HG02840 (cell line): ENCODE data around the gene PEA15.

Experiments used
- ATAC-seq: cut with Tn5 transposase; IDR thresholded peaks from one replicate; pipeline ENCODE4 v1.9.1; 2021; ENCODE audit warnings: mild to moderate bottlenecking, moderate library complexity, moderate number of reproducible peaks; ENCODE audit not compliant: unreplicated experiment, low FRiP score

The PEA15 gene

DNA sequence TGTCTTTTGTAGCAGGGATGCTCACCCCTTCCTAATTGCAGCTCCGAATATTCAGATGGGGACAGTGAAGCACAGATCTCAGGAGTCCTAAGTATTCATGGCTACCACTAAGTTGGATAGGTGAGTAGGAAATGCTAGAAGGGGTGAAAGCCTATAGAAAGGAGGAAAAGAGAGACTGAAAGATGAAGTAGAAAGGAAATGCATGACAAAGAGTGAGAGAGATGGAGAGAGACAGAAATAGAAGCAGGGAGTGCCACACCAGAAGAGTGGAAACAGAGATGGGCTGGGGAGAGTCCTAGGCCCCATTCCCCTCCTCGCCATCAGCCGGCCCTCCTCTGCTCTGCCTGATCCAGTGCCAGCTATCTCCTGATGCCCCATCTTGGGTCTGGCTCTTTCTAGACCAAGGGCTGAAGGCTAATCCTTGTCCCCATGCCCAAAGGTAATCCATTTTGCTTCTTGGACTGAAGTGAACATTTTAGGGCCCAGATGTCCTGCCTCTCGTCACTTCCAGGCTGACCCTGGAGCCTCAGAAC is 2.0 kb downstream of the PEA15 start:
- ATAC-seq: no peak

DNA sequence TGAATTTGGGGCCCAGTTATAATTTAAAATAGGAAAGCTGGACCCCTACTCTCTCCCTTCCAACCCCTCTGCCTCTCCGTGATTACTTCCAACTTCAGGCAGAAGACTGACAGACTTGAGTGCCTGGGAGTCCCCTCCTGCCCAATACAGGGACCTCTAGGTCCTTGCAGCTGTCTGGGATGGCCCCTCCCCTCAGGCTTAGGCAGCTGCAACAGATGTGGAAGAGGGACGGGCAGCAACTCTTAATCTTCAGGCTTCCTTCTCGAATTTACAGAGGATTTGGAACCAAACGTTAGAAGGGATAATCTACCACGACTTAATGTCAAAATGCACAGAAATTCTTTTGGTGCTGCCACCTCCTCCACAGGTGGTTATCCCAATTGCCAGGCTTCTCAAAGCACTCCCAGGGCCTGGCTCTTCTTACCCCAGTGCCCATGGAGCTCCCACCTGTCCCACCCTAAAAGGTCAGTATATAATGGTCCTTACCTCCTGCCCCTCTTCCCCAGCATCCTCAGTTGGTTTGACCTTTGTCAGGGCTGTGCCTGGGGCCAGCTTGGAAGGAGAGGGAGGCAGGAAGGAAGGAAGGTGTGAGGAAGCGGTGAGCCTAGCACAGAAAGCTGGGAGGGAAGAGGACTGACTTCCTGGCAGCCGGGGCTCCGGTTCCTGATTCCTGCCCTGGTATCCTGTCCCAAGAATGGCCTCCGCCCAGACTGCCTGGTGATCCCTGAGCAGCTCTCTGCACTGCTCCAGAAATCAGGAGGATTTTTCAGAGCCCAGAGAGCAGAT is 2.8 kb downstream of the PEA15 start:
- ATAC-seq: no peak

DNA sequence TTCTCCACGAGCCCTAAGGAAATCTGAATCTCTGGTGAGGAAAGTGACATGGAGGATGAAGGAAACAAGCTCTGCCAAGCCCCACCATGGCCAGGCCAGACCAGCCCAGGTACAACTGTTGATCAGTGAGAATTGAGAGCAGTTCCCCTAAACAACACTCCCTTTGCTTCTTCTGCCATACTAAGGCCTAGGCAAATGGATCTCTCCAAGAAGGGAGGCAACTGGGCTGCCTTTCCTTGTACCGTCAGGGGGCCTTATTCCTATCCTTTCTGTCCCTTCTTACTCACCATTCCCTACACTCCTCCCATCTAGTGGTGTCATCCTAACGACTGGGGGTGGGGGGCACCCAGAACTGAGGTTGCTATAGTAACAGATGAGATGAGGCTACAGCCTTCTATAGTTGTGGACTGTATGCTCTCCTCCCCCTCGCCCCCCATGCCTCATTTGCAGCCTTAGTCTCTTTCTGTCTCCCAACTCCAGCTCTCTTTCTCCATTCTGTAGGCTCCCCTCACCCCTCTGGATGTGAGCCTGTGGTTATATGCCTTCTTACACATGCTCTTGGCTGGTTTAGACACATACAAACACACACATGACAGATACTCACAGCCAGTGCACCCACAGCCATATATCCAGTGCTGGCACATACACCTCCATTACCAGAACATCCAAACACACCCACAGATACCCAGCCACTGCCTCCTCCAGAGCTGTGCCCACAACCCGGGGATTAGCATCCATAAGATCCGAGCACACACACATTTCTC is 3.6 kb downstream of the PEA15 start:
- no peak for ATAC-seq

DNA sequence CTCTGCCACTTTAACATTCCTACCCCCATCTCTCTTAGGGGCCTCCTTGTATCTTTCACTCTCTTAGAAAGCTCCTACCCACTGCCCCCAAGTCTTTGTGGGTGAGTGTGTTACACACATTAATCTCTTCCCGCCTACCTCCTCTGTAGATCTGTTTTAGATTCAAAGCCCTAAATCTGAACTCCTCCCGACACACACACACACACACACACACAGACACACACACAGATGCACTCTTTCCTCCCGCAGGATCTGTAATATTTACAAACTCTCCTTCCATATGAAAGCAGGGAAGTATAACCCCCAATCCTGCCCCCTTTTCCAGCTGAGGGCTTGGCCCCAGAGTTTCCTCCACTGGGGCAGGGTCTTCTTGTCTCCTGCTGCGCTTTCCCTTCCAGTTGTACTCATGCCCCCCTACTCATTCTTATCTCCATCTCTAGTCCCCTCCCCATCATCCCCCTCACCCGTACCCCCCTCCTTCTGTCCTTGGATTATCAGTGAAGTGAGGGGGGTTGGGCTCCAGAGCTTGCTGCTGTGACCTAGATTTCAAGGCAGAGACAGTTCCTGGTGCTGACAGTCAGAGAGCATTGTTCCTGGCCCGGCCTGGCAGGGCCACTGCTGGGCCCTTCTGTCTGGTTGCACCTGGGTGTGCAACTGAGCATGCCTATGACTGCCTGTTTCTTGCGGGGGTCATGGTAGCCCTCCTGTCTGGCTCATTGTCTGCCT is 4.3 kb downstream of the PEA15 start:
- no peak for ATAC-seq

DNA sequence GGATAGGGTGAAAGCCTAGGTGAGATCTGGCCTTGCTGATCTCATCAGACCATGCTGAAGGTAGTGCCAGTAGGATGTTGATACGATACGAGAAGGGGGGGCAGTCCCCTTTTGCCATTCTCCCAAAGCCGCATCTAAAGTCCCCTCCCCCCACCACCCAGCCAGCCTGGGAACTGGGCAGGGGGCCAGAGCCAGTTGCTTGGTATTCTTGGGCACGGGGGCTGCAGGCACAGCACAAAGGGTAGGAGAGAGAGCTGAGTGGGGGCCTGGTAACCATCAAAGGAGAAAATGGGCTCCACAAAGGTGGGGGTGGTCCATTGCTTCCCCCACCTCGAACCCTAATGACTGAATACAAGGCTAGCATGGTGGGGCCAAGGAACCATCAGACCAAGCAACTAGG is 5.4 kb downstream of the PEA15 start:
- no peak for ATAC-seq

DNA sequence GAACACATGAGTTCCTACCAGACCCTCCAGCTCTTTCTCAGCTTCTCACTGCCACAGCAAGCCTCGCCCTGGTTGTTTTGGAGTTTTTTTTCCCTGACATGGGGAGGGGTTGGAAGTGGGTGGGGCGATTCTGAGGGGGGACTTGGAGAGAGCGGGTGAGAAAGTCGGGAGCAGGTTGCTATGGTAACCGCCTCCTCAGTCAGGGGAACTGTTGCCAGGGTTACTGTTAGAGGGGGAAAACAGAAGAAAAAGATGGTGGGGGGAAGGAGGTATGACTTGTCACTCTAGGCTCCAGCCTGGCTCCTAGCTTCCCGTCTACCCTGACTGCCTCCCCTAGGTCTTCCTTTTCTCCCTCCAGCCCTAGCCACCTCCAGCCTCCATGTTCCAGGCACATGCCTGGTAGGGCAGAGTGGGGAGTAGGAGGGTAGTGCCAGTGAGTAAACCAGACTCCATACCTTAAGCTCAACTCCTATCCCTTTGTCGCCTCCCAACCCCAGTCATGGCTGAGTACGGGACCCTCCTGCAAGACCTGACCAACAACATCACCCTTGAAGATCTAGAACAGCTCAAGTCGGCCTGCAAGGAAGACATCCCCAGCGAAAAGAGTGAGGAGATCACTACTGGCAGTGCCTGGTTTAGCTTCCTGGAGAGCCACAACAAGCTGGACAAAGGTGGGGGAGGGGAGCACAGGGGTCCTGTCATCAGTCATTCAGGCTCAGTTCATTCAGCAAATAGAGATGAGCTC is 6.0 kb downstream of the PEA15 start:
- ATAC-seq: no peak

DNA sequence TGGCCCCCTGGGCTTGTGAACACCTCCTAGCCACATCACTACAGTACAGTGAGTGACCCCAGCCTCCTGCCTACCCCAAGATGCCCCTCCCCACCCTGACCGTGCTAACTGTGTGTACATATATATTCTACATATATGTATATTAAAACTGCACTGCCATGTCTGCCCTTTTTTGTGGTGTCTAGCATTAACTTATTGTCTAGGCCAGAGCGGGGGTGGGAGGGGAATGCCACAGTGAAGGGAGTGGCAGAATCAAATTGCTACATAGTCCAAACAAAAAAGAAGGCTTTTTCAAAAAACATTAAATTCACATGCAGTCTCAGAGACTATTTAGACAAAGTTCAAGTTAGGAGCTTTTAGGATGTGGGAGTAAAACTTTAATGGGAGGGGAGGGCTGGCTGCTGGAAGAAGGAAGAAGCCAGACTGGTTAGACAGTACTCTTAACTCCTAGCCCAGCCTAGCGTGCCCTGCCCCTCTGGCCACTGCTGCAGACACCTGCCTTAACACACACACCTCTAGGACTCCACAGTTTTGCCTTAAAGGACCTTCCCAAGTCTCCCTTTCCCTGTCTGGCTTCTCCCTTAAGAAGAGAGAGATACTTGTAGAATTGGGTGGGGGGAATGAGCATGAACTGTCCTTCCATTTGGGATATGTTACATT is 9.4 kb downstream of the PEA15 start:
- no peak for ATAC-seq

DNA sequence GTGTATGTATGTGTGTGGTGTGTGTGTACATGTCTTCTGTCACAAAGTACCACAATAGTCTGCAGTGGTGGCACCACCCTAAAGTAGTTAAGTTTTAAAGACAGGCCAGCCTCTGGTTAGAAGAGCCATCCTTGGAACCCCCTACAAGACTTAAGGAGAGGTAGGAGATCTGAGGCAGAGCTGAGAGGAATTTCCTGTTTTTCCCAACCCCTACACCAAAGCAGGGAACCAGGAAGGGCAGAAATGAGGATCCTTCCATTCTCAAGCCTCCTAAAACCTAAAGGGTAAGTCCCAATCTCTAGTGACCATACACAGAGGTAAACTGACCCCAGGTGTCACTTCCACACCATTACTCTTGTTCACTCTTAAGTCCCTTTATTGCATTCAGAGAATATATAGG is 11.1 kb downstream of the PEA15 start:
- ATAC-seq: no peak

DNA sequence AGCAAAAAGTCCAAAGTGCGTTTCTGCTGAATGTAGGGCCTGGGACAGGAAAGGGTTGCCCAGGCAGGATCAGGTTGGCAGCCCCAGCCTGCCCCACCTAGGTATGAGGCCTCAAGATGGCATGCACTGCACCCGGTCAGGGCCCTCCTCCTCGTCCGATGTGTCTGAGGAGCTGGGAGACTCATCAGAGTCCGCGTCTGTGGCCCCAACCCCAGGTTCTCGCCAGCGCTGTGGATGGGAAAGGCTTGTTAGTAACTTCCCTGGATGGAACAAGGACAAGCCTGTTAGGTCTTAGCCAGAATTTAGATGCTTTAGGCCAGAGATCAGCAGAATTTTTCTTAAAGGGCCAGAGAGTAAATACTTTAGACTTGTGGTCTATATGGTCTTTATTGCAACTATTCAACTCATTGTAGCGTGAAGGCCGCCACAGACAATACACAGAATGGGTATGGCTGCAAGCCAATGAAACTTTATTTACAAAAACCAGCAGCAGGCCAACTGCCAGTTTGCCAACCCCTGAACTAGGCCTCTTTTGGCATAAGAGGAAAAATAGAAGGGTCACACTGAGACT is 12.4 kb downstream of the PEA15 start:
- ATAC-seq: no peak

DNA sequence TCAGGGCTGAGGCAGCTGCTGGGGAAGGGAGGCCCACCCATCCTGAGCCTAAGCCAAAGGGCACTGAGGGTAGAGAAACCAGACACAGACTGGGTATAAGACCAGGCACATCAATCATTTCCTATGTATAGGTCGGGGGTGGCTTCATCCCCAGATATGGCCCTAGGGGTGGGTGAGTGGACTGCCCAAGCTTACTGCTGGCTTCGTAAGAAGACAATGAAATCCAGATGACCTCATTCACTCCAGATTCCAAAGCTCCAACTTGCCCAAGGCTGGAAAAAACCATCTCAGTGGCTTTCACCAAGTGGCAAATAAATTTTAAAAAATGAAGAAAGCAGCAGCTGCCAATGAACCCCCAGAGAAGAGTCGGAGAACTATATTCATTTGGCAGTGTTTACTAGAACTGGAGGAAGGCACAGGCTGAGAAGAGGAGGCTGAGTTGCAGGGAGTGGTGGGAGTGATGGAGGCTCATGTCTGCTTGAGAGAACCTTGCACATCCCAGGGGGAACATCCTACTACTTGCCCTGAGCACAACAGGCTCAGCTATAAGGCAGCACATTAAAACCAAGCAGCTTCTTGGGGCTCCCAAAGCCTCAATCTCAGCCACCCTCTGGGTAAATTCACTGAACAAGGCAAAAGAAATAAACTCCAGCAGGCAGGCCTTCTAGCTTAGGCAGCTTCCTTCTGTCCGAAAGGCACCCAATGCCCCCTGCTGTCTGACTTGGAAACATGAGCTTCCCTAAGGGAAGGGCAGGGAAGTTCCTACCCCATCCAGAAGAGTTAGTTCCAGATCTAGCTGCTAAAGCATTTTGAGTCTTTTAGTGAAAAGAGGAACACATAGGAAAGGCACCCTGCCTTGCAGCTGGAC is 14.1 kb downstream of the PEA15 start:
- ATAC-seq: no peak

DNA sequence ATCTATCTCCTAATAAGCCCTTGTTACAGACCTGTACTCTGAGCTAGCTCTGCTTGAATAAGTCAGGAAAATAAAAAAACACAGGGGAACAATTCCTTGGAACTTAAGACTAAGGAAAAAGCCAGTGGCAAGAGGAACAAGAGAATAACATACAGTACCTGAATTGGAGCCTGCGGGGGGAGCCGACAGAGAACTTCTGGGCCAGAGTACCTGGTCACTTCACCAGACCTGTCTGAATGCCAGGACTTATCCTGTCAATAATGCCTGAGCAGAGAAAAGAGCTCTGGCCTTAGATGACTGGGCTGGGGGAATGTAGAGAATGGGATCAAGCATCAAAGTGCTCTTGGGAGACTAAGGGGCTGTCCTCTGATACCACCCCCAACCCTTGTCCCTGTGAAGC is 15.1 kb downstream of the PEA15 start:
- ATAC-seq: no peak

DNA sequence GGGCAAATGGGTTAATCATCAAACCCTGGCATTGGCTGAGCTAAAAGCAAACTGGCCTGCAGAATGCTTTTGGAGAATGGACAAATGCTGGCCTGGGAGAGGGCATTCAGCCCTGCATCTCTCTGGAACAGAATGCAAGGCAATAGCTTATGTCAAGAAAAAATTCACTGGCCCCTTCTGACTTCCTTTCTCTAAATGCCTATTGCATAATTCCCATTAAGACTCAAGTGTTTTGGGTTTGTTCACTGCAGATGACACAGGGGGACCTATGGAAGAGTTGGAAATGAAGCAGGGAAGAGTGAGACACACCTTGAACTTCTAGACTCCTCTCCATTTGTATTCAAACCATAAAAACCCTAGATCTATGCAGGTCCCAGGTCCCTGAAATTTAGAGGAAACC is 15.9 kb downstream of the PEA15 start:
- no peak for ATAC-seq

DNA sequence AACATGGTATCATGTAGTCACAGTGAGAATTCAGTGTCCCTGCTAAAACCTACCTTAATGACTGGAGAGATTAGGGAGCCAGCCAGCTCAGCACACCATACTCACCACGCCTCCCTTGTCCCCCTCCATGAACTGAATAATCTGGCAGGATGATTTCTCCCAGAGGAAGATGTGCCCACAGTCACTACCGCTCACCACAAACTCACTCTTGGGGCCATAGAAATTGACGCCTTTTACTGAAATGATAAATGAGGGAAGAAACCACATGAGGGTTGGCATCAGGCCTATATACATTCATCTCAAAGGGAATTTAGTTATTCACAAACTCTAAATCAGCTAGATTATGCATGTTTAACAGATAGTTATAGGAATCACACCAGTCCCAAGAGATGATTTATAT is 17.4 kb downstream of the PEA15 start:
- no peak for ATAC-seq

DNA sequence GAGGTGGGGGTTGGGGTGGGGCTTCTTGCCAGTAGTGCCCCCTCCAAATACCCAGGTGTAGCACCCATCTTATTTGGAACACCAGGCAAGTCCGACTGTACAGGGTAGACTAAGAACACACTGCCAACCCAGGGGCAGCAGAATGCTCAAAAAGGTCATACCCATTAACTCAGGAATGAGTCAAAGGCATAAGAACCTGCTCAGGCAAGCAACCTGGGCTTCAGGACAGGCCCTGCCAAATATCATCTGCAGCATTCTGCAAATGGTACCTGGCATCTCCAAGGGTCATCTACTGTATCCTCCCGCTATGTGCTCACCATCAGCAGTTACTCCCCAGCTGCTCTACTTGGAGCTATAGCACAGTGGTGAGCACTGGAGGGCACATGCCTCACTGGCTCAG is 19.4 kb downstream of the PEA15 start:
- ATAC-seq: no peak

DNA sequence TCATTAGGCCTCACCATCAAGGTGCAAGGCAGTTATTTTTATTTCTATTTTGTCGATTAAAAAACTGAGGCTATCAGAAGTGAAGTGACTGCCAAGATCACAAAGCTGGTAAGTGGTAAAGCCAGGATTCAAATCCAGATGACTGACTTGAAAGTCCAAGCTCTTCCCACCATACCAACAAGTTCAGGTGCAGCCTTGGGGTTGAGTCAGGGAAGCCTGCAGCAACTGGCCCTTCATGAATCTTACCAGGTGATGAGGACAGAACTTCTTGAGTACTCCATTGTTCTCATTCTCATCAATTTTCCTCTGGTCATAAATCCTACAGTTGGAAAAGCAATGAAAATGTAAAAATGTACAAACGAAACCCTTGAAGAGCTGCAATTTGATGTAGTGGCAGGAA is 20.2 kb downstream of the PEA15 start:
- no peak for ATAC-seq

DNA sequence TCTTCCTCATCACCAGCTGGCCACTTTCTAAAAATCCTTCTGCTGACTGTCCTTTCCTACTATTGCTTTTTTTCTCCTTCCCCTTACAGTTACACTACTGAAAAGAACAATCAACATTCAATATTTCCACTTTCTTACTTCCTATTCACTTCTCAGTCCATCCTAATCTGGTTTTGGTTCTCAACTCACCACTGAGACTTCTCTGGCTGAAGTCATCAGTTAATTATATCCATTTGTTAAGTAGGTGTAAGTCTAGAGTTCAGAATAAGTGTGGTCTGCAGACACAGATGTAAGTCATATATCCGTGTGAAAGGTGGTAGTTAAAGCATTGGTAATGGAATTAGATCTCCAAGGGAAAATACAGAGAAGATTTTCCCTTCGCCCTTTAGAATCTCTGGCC is 21.4 kb downstream of the PEA15 start:
- no peak for ATAC-seq

DNA sequence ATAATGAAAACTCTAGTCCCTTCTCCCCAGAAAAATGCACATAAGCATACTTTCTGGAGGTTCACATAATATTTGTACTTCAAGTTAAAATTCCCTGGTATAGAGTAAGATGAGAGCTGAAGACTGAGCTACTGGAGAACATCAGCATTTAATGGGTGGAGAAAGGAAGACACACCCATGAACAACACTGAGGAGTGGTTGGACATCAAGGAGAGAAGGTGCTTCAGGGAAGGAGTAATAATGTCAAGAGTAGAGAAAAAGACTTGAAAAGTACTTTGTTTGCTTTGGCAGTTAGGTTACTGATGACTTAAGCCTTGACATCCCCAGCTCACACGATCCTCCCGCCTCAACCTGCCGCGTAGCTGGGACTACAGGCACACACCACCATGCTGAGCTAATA is 21.9 kb downstream of the PEA15 start:
- no peak for ATAC-seq

DNA sequence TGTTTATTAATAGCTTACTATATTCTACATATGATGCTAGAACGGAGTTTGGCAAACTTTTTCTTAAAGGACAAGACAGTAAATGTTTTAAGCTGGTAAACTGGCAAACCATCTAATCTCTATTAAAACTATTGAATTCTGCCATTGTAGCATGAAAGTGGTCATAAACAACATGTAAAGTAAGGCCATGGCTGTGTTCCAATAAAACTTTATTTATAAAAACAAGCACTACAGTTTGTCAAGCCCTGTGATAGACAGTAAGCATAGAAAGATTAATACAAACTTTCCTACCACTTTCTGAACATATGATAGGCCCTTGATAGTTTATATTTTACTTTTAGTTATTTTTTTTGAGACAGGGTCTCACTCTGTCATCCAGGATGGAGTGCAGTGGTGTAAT is 22.4 kb downstream of the PEA15 start:
- no peak for ATAC-seq

DNA sequence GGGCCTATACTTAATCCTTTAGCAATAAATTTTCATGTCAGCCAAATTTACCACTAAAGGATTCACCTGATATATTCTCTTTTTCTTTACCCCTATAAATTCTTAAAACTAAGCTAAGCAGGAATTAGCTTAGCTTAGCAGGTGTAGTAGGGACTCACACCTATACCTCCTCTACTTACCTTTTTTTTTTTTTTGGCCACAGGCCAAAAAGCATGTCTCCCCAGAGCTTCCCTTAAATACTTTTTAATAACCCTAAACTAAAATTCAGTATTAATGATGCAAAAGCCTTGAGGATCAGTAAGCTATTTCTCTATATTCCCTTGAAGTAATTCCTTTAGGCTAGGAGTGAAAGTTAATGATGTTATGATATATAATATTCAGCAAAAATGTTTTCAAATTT is 23.2 kb downstream of the PEA15 start:
- no peak for ATAC-seq
